Suppressor macrophage (primary cell): ENCODE measurements around the gene TRIP11.
"Not testable (repeated sequence)": the region's sequence is repeated elsewhere in the genome, so short reads cannot be mapped to it uniquely, and the experiment has no call there.

ENCODE experiments used
- DNase-seq, 4 experiments: peaks; one replicate each; pipeline ENCODE4 v3.0.0-alpha.2; 2020 to 2022
- total RNA-seq, 17 experiments: gene quantifications; one replicate each; lab custom pipeline; 2026; ENCODE audit warnings: mixed read lengths in 6 of 17, inconsistent platforms in 3 of 17; lab: John Stamatoyannopoulos, UW

Gene TRIP11
- 31.9 to 129 (median 75.7) reads per million in 17 experiments for total RNA-seq

- DNase-seq, result peak; percentile 95 to 98 (median 97)
These were observed at the start of gene TRIP11 for GRCh38 chr14:92039719-92040430. TSS of gene TRIP11 (minus strand) at chr14:92040059. CDS start at chr14:92039685, 374 bp downstream.

- no peak for DNase-seq
These were observed 48.6 kb upstream of the TRIP11 start for GRCh38 chr14:92088494-92088893.

- DNase-seq, result no peak
These were observed 34.7 kb upstream of the TRIP11 start for GRCh38 chr14:92074555-92074954.

- no peak for DNase-seq
These were observed 18.4 kb upstream of the TRIP11 start for GRCh38 chr14:92058006-92058917.

- no peak for DNase-seq
These were observed 9.9 kb upstream of the TRIP11 start for GRCh38 chr14:92049781-92050180.

GRCh38 chr14:92049221-92049620 is 9.4 kb upstream of the TRIP11 start:
- not testable (repeated sequence) for DNase-seq

- not testable (repeated sequence) for DNase-seq
These were observed 6.0 kb upstream of the TRIP11 start for GRCh38 chr14:92045904-92046303.

- DNase-seq, result not testable (repeated sequence)
These were observed 1.9 kb upstream of the TRIP11 start for GRCh38 chr14:92041766-92042165.

GRCh38 chr14:92041203-92041602 is 1.3 kb upstream of the TRIP11 start:
- no peak for DNase-seq

- peak; percentile 44 to 71 (median 57) for DNase-seq
These were observed 682 bp upstream of the TRIP11 start for GRCh38 chr14:92040431-92041051.

GRCh38 chr14:92039063-92039718 is 668 bp downstream of the TRIP11 start:
- DNase-seq, result peak; percentile 29 to 52 (median 44)

GRCh38 chr14:92037989-92038388 is 1.9 kb downstream of the TRIP11 start:
- no peak for DNase-seq

- DNase-seq, result no peak
These were observed 4.0 kb downstream of the TRIP11 start for GRCh38 chr14:92035890-92036289.

GRCh38 chr14:92033906-92034687 is 5.8 kb downstream of the TRIP11 start:
- DNase-seq, result no peak

- no peak for DNase-seq
These were observed 6.4 kb downstream of the TRIP11 start for GRCh38 chr14:92033433-92033832.

GRCh38 chr14:92026548-92027190 is 13.2 kb downstream of the TRIP11 start:
- DNase-seq, result peak; percentile 12 to 44 (median 27)

- no peak for DNase-seq
These were observed 17.8 kb downstream of the TRIP11 start for GRCh38 chr14:92022036-92022435.

GRCh38 chr14:92021523-92021922 is 18.3 kb downstream of the TRIP11 start:
- DNase-seq, result no peak

- no peak for DNase-seq
These were observed 25.8 kb downstream of the TRIP11 start for GRCh38 chr14:92014040-92014439.

- no peak for DNase-seq
These were observed 27.6 kb downstream of the TRIP11 start for GRCh38 chr14:92012121-92012748.

GRCh38 chr14:92010644-92011043 is 29.2 kb downstream of the TRIP11 start:
- DNase-seq, result no peak
